Activated T-cell treated with anti-CD3 and anti-CD28 coated beads, Interleukin-2, amount 50 U/mL, for 48 hours (primary cell): ENCODE measurements around the gene TMF1.

Source experiments
- DNase-seq, 2 experiments: peaks; one replicate each; pipeline ENCODE4 v3.0.0-alpha.2; 2020

The TMF1 gene

GRCh38 chr3:68972358-68972979 is 79.7 kb downstream of the TMF1 start:
- DNase-seq: peak; percentile 57 to 65
